Panc1 (cell line): ENCODE results near the gene AARS1.
"Not testable (repeated sequence)": the region's sequence is repeated elsewhere in the genome, so short reads cannot be mapped to it uniquely, and the experiment has no call there.

ENCODE experiments used
- CTCF ChIP-seq: fragments of 450-650 bp; IDR thresholded peaks from 2 replicates; pipeline ENCODE4 v1.5.1; 2017; ENCODE audit warnings: mild to moderate bottlenecking
- POLR2AphosphoS5 ChIP-seq: IDR thresholded peaks from 2 replicates; pipeline ENCODE4 v1.6.1; 2012; ENCODE audit warnings: mild to moderate bottlenecking, low read depth, low read length, moderate library complexity
- REST ChIP-seq, 2 experiments: IDR thresholded peaks; 2 replicates each; pipeline ENCODE4 v1.6.1; 2011 to 2012; ENCODE audit warnings: low read depth in 2 of 2, control low read depth in 1 of 2, low read length in 1 of 2, mild to moderate bottlenecking in 1 of 2, moderate library complexity in 1 of 2; ENCODE audit not compliant: insufficient read depth in 1 of 2

GRCh38 chr16:70307726-70308125 is 18.4 kb upstream of the AARS1 start:
- TF ChIP-seq CTCF; REST (IDR thresholded peaks at IDR 0.05; ENCODE audit: insufficient read depth in 1 of 2, low read depth in 2 of 2, low read length in 1 of 2); POLR2AphosphoS5: not testable (repeated sequence)
